Kidney (tissue), 14 donors: ENCODE data around the gene KDM3A. TPM values are rescaled to one million over a fixed set of nuclear protein-coding genes. Genes with fewer than 3 reads are reported as not detected.

Experiments used
- DNase-seq, 5 donors: peaks; one replicate each; pipeline ENCODE4 v3.0.0-alpha.2; 2013 to 2020
- FAIRE-seq: peaks from 2 replicates; lab custom pipeline; 2012; peaks lifted over from hg19 to GRCh38; lab: Jason Lieb, UNC
- H3K27ac ChIP-seq, 2 donors: one replicate each; pipeline ENCODE4 v1.7.0; 2013; ENCODE audit warnings: low read depth in 2 of 2, low read length in 2 of 2, inconsistent platforms in 1 of 2
- H3K27me3 ChIP-seq: one replicate; pipeline ENCODE4 v1.7.1; 2013; ENCODE audit warnings: low read length, inconsistent platforms; ENCODE audit not compliant: control insufficient read depth, insufficient read depth
- H3K36me3 ChIP-seq, 3 donors: one replicate each; pipeline versions ENCODE4 v1.7.0 to v1.7.1; 2013; ENCODE audit warnings: low read length in 3 of 3, control low read depth in 1 of 3, inconsistent platforms in 1 of 3; ENCODE audit not compliant: insufficient read depth in 3 of 3, control insufficient read depth in 2 of 3
- H3K4me1 ChIP-seq, 3 donors: one replicate each; pipeline versions ENCODE4 v1.7.0 to v1.7.1; 2013; ENCODE audit warnings: low read length in 3 of 3, inconsistent platforms in 1 of 3, low read depth in 1 of 3; ENCODE audit not compliant: control insufficient read depth in 2 of 3, insufficient read depth in 2 of 3
- H3K4me3 ChIP-seq, 3 donors: one replicate each; pipeline versions ENCODE4 v1.7.0 to v1.8.1; 2013; ENCODE audit warnings: low read length in 3 of 3, control low read depth in 1 of 3, inconsistent platforms in 1 of 3
- H3K9ac ChIP-seq, 3 donors: one replicate each; pipeline versions ENCODE4 v1.7.0 to v1.7.1; 2013; ENCODE audit warnings: low read length in 3 of 3, control low read depth in 1 of 3, inconsistent platforms in 1 of 3
- H3K9me3 ChIP-seq, 3 donors: one replicate each; pipeline versions ENCODE4 v1.7.0 to v1.7.1; 2013; ENCODE audit warnings: low read length in 3 of 3, control low read depth in 1 of 3, inconsistent platforms in 1 of 3; ENCODE audit not compliant: control insufficient read depth in 2 of 3, insufficient read depth in 1 of 3
- CTCF ChIP-seq: IDR thresholded peaks from 3 replicates; pipeline ENCODE4 v1.5.1; 2012; ENCODE audit warnings: mild to moderate bottlenecking, moderate library complexity, borderline replicate concordance; ENCODE audit not compliant: insufficient read depth; ENCODE audit errors: extremely low read depth
- intact Hi-C: fragments of 100-400 bp; cut with DNase I; formaldehyde crosslinking; loops from one replicate; pipeline ENCODE4 v1.11.1; 2022
- polyA plus RNA-seq: library from polyadenylated mRNA; stranded (reverse); fragments of 350-450 nt; fragmentation: Illumina TruSeq; extraction: RNeasy Lipid Tissue Mini Kit (QIAGEN cat#74804); gene quantifications from one replicate; pipeline ENCODE4 v1.2.3, GENCODE V29; 2014; ENCODE audit warnings: low read depth, low replicate concordance; ENCODE audit not compliant: insufficient read depth
- total RNA-seq: library from RNA; stranded (reverse); fragmentation: NEBNext Ultra II Directional; extraction: Animal tissue kit (Norgen Biotek cat#: 25700); gene quantifications from one replicate; pipeline ENCODE4 v1.2.1, GENCODE V29; 2021
- donor health status: control.
- donor health status: control.
- donor health status: control.
- donor health status: control.
- donor health status: control.
- donor health status: DM: yes; HTN: yes; CAD: no.
- donor health status: Normal renal cell carcinoma (clear cell type).

KDM3A gene
- total and polyA plus RNA-seq, 2 donors from 2014 or later, result 10.9 to 43.8 TPM

- DNase-seq, result peak; percentile 87 to 94 (median 87)
- peaks cover 2 to 7% (median 3%) of the 10 kb centered on the region in 3 donors for H3K36me3 ChIP-seq
- FAIRE-seq, result peak; percentile 86
- H3K9ac ChIP-seq, result peak overlapping the region; percentile 63 to 89 (median 83)
- H3K9me3 ChIP-seq, result peaks cover 0 to 16% (median 1%) of the 10 kb centered on the region in 3 donors
- H3K27ac ChIP-seq, result peak overlapping the region; percentile 96 to 97
- TF ChIP-seq CTCF, result no peak
- H3K4me1 ChIP-seq, result peaks cover 0 to 19% (median 11%) of the 10 kb centered on the region in 3 donors
- H3K4me3 ChIP-seq, result peak overlapping the region; percentile 77 to 92 (median 90)
- no peaks in the 10 kb centered on the region for H3K27me3 ChIP-seq
- intact Hi-C loops, result no loop called here
Measured at GRCh38 chr2:86442642-86443005, 1.5 kb downstream of the KDM3A start.

GRCh38 chr2:86443631-86444350 is 2.6 kb downstream of the KDM3A start:
- Histone ChIP-seq H3K27me3 (no peaks in the 10 kb centered on the region), H3K27ac (no peak overlapping the region), H3K4me3 (peak overlapping the region in 2 of 3 donors; percentile 77 to 90), H3K36me3 (peaks cover 2 to 7% (median 3%) of the 10 kb centered on the region in 3 donors), H3K9ac (peak overlapping the region in 2 of 3 donors; percentile 9 to 22), H3K4me1 (peaks cover 0 to 19% (median 11%) of the 10 kb centered on the region in 3 donors), H3K9me3 (peaks cover 0 to 16% (median 1%) of the 10 kb centered on the region in 3 donors)
- intact Hi-C loops, result no loop called here
- DNase-seq, result no peak
- FAIRE-seq, result no peak
- no peak for TF ChIP-seq CTCF

- FAIRE-seq, result no peak
- H3K9me3 ChIP-seq, result peaks cover 0 to 2% (median 0%) of the 10 kb centered on the region in 3 donors
Measured at GRCh38 chr2:86445436-86445835, 4.3 kb downstream of the KDM3A start.

More at GRCh38 chr2:86445436-86445835, 4.3 kb downstream of the KDM3A start:
- Histone ChIP-seq H3K4me1 (peaks cover 0 to 19% (median 11%) of the 10 kb centered on the region in 3 donors), H3K27me3 (no peaks in the 10 kb centered on the region), H3K4me3 (no peak overlapping the region), H3K9ac (no peak overlapping the region), H3K36me3 (peaks cover 2 to 15% (median 7%) of the 10 kb centered on the region in 3 donors), H3K27ac (no peak overlapping the region)
- no peak for DNase-seq
- TF ChIP-seq CTCF, result no peak
- intact Hi-C loops, result no loop called here
